Measurements from ENCODE around the gene P4HTM. TPM values are rescaled to one million over a fixed set of nuclear protein-coding genes. Genes with fewer than 3 reads are reported as not detected.

Gene P4HTM
- total and polyA plus RNA-seq, 2 donors (not counting 3 experiments of a cell fraction or from before 2014, with no cell fraction given) = 23.0 to 32.7 TPM

GRCh38 chr3:49004352-49005302 lies 14.6 kb downstream of the P4HTM start:
- Histone ChIP-seq H3K36me3 (ENCODE audit: control insufficient read depth in 2 of 2, extremely low read depth in 1 of 2, insufficient read depth in 2 of 2, low read length in 2 of 2) (no peaks in the 10 kb centered on the region), H3K9me3 (replicated peaks; ENCODE audit: control insufficient read depth, insufficient read depth, low read length) (no peaks in the 10 kb centered on the region), H3K27me3 (ENCODE audit: control insufficient read depth in 2 of 2, insufficient read depth in 2 of 2, low read length in 2 of 2) (no peaks in the 10 kb centered on the region), H3K4me3 (replicated peaks in 1 of 3; ENCODE audit: insufficient read depth in 1 of 3, low read depth in 1 of 3, low read length in 3 of 3) (no peak overlapping the region), H3K9me1 (replicated peaks; ENCODE audit: control insufficient read depth, extremely low read depth, insufficient read depth, low read length) (no peaks in the 10 kb centered on the region), H3K4me2 (ENCODE audit: insufficient read depth, low read length) (no peak overlapping the region), H4K20me1 (replicated peaks; ENCODE audit: control insufficient read depth, extremely low read depth, insufficient read depth, low read length) (no peaks in the 10 kb centered on the region), H3K4me1 (ENCODE audit: control insufficient read depth, extremely low read depth, insufficient read depth, low read length) (peaks cover 15% of the 10 kb centered on the region), H3K9ac (replicated peaks; ENCODE audit: extremely low read depth, insufficient read depth, low read length) (no peak overlapping the region), H3K27ac (ENCODE audit: insufficient read depth, low read depth, low read length) (no peak overlapping the region), H3K79me2 (ENCODE audit: control insufficient read depth, insufficient read depth, low read length) (peaks cover 16% of the 10 kb centered on the region), H2AFZ (ENCODE audit: low read depth, low read length) (no peak overlapping the region)
- dilution Hi-C loops (cut with MboI; ENCODE audit: extremely low pct_ligation_motif_present, low sequenced_read_pairs) = no loop called here
- ChIA-PET POLR2A (no interaction called here), CTCF (interaction anchor here (1.1 to 12.8 kb wide), 4 partner anchors 9 to 76 kb away, joined by 3 to 254 read pairs (median 5); partner anchors contain the start of genes NDUFAF3 and P4HTM)
- FAIRE-seq = no peak
- DNase-seq (ENCODE audit: low read depth, low spot score) = no peak
- intact Hi-C loops (cut with micrococcal nuclease) = no loop called here
- no peak for TF ChIP-seq JUN (IDR thresholded peaks at IDR 0.05; ENCODE audit: borderline replicate concordance, insufficient read depth, insufficient read length, low read depth)
- TF ChIP-seq EZH2 (IDR thresholded peaks at IDR 0.05; ENCODE audit: borderline replicate concordance, low read depth, low read length, severe bottlenecking) = no peak
- no peak for TF ChIP-seq MYC (IDR thresholded peaks at IDR 0.05; ENCODE audit: low read depth, low read length)
- no peak for TF ChIP-seq MAX (IDR thresholded peaks at IDR 0.05; ENCODE audit: insufficient read depth, insufficient read length)
- TF ChIP-seq FOS (IDR thresholded peaks at IDR 0.05; ENCODE audit: borderline replicate concordance, insufficient read depth, low read length) = no peak
- no peak for TF ChIP-seq CTCF (IDR thresholded peaks at IDR 0.05; ENCODE audit: extremely low read depth in 1 of 2, insufficient read depth in 1 of 2, low read depth in 1 of 2, low read length in 2 of 2)
- TF ChIP-seq GATA2 (IDR thresholded peaks at IDR 0.05; ENCODE audit: insufficient read depth, insufficient read length, low read depth, low read length) = no peak
- no peak for TF ChIP-seq POLR2AphosphoS5 (IDR thresholded peaks at IDR 0.05; ENCODE audit: insufficient read depth, low read depth, low read length)
- no peak for TF ChIP-seq POLR2A (IDR thresholded peaks at IDR 0.05; ENCODE audit: low read depth, low read length)
- no TSS peak for BruUV-seq (replicated peaks)

Measured in endothelial cell of umbilical vein (primary cell).